Transverse colon (tissue), 3 donors: ENCODE measurements around the gene TOX2.

ENCODE experiments used
- CTCF ChIP-seq, 5 experiments: fragments of 200-600 bp in 3 of 5; fragments of 450-650 bp in 2 of 5; sonication (generic) in 3 of 5; IDR thresholded peaks; 1 replicate in 2 of 5; 2 replicates in 3 of 5; pipeline ENCODE4 v1.5.1; 2016 to 2017; ENCODE audit warnings: antibody characterized with exemption in 5 of 5, inconsistent platforms in 3 of 5, mild to moderate bottlenecking in 2 of 5, moderate library complexity in 1 of 5
- POLR2A ChIP-seq: fragments of 450-650 bp; IDR thresholded peaks from one replicate; pipeline ENCODE4 v1.6.1; 2016; ENCODE audit warnings: antibody characterized with exemption, mild to moderate bottlenecking, moderate library complexity

GRCh38 chr20:43993560-43993959 lies 78.9 kb downstream of the TOX2 start:
- no peak for TF ChIP-seq POLR2A
- no peak for TF ChIP-seq CTCF (IDR thresholded peaks at IDR 0.05)
